ENCODE measurements around the gene CRCP.

DNA sequence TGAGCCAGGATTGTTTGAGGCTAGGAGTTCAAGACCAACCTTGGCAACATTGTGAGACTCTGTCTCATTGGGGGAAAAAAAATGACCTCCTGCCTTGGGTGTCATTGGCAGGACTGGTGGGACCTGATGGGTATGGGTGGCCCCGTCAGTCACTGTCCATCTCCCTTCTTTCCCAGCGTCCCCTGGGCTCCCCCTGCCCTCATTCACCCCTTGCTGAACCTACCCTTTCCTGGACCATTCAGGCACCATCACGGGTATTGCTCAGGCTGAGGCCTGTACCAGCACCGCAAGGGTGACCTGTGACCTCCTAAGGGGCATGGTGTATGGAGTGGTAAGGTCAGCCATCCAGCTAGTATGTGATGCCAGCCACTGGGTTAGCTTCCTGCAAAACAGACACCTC is 19.6 kb upstream of the CRCP start:
- TF ChIP-seq, protein P1, sequence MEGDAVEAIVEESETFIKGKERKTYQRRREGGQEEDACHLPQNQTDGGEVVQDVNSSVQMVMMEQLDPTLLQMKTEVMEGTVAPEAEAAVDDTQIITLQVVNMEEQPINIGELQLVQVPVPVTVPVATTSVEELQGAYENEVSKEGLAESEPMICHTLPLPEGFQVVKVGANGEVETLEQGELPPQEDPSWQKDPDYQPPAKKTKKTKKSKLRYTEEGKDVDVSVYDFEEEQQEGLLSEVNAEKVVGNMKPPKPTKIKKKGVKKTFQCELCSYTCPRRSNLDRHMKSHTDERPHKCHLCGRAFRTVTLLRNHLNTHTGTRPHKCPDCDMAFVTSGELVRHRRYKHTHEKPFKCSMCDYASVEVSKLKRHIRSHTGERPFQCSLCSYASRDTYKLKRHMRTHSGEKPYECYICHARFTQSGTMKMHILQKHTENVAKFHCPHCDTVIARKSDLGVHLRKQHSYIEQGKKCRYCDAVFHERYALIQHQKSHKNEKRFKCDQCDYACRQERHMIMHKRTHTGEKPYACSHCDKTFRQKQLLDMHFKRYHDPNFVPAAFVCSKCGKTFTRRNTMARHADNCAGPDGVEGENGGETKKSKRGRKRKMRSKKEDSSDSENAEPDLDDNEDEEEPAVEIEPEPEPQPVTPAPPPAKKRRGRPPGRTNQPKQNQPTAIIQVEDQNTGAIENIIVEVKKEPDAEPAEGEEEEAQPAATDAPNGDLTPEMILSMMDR (IDR thresholded peaks at IDR 0.05), result no peak
- TF ChIP-seq POLR2A (IDR thresholded peaks at IDR 0.05), result no peak
